Panc1 (cell line): ENCODE measurements around the gene MMAB. TPM values are rescaled to one million over a fixed set of nuclear protein-coding genes. Genes with fewer than 3 reads are reported as not detected.

Experiments used
- ATAC-seq: fragments of 200-7000 bp; cut with Tn5 transposase; 2 replicates; pipeline ENCODE4 v1.9.1; 2020; ENCODE audit warnings: mild to moderate bottlenecking, moderate library complexity
- BruUV-seq: library from RNA; stranded (reverse); fragments of 400-500 nt; replicated peaks from 2 replicates; lab custom pipeline; 2021; lab: Mats Ljungman, UMichigan
- CTCF ChIA-PET: fragments of 300-600 bp; sonication (Branson Sonifier 250); formaldehyde crosslinking; loops from one replicate; lab custom pipeline; 2022; ENCODE audit warnings: antibody characterized with exemption; lab: Charles Lee
- POLR2A ChIA-PET: fragments of 300-600 bp; sonication (Branson Sonifier 250); formaldehyde crosslinking; loops from one replicate; lab custom pipeline; 2022; ENCODE audit warnings: antibody characterized with exemption; lab: Charles Lee
- DNase-seq: peaks from one replicate; pipeline ENCODE4 v3.0.0-alpha.2; 2010; ENCODE audit warnings: low read depth, low spot score
- H3K27ac ChIP-seq: 2 replicates; pipeline ENCODE4 v1.5.1; 2011; ENCODE audit warnings: mild to moderate bottlenecking, low read length, inconsistent platforms
- H3K27me3 ChIP-seq: fragments of 200-500 bp; sonication (Bioruptor generic); 2 replicates; pipeline ENCODE4 v1.6.0; 2014; ENCODE audit warnings: low read length, inconsistent platforms; ENCODE audit not compliant: control insufficient read depth, insufficient read depth
- H3K36me3 ChIP-seq: fragments of 200-500 bp; sonication (Bioruptor generic); 2 replicates; pipeline ENCODE4 v1.5.1; 2014; ENCODE audit warnings: inconsistent platforms, mild to moderate bottlenecking, low read length, moderate library complexity; ENCODE audit not compliant: control insufficient read depth, insufficient read depth
- H3K4me1 ChIP-seq: 2 replicates; pipeline ENCODE4 v1.5.1; 2011; ENCODE audit warnings: inconsistent platforms, mild to moderate bottlenecking, low read length, moderate library complexity; ENCODE audit not compliant: control insufficient read depth, insufficient read depth
- H3K4me3 ChIP-seq, 2 experiments: 2 replicates each; pipeline ENCODE4 v1.5.1; 2011 to 2012; ENCODE audit warnings: low read depth in 2 of 2, low read length in 2 of 2, mild to moderate bottlenecking in 2 of 2, inconsistent platforms in 1 of 2, moderate library complexity in 1 of 2
- H3K9me3 ChIP-seq: fragments of 200-500 bp; sonication (Bioruptor generic); 2 replicates; pipeline ENCODE4 v1.5.1; 2014; ENCODE audit warnings: low read depth, mild to moderate bottlenecking, inconsistent platforms, low read length, moderate library complexity; ENCODE audit not compliant: control insufficient read depth, insufficient read depth
- CTCF ChIP-seq: fragments of 450-650 bp; IDR thresholded peaks from 2 replicates; pipeline ENCODE4 v1.5.1; 2017; ENCODE audit warnings: mild to moderate bottlenecking
- POLR2AphosphoS5 ChIP-seq: IDR thresholded peaks from 2 replicates; pipeline ENCODE4 v1.6.1; 2012; ENCODE audit warnings: mild to moderate bottlenecking, low read depth, low read length, moderate library complexity
- REST ChIP-seq, 2 experiments: IDR thresholded peaks; 2 replicates each; pipeline ENCODE4 v1.6.1; 2011 to 2012; ENCODE audit warnings: low read depth in 2 of 2, control low read depth in 1 of 2, low read length in 1 of 2, mild to moderate bottlenecking in 1 of 2, moderate library complexity in 1 of 2; ENCODE audit not compliant: insufficient read depth in 1 of 2
- SIN3A ChIP-seq: IDR thresholded peaks from 2 replicates; pipeline ENCODE4 v1.6.1; 2012; ENCODE audit warnings: low read depth, mild to moderate bottlenecking, low read length, moderate library complexity, borderline replicate concordance; ENCODE audit not compliant: insufficient read depth
- TCF7L2 ChIP-seq: IDR thresholded peaks from 2 replicates; pipeline ENCODE4 v1.6.1; 2011; ENCODE audit warnings: mild to moderate bottlenecking, low read depth, low read length, inconsistent platforms
- in situ Hi-C: cut with HindIII; loops from 2 replicates; pipeline ENCODE4 v1.10.0; 2016; ENCODE audit warnings: low sequenced_read_pairs, low pct_unique_long_range_greater_than_20kb
- intact Hi-C: fragments of 100-400 bp; cut with micrococcal nuclease; formaldehyde crosslinking; loops from one replicate; pipeline ENCODE4 v1.10.0; 2022; ENCODE audit not compliant: unreplicated experiment
- total RNA-seq: library from RNA; stranded (reverse); gene quantifications from one replicate; pipeline ENCODE4 v1.2.1, GENCODE V29; 2021; ENCODE audit not compliant: unreplicated experiment

MMAB gene
- total RNA-seq, 1 experiment from 2014 or later, result 58.6 TPM

GRCh38 chr12:109589691-109590245 is 16.5 kb upstream of the MMAB start:
- Histone ChIP-seq H3K9me3 (no peaks in the 10 kb centered on the region), H3K36me3 (no peaks in the 10 kb centered on the region), H3K27ac (no peak overlapping the region), H3K4me1 (no peaks in the 10 kb centered on the region), H3K4me3 (no peak overlapping the region), H3K27me3 (no peaks in the 10 kb centered on the region)
- in situ Hi-C loops, result no loop called here
- POLR2A ChIA-PET, result no interaction called here
- BruUV-seq, result no TSS peak
- ATAC-seq (no peak), DNase-seq (no peak)
- intact Hi-C loops, result loop anchor here (10.0 kb wide), 1 partner anchor 125 kb away; the partner anchor contains the start of gene FAM222A
- no peak for TF ChIP-seq TCF7L2
- TF ChIP-seq REST (IDR thresholded peaks at IDR 0.05; ENCODE audit: insufficient read depth in 1 of 2, low read depth in 2 of 2, low read length in 1 of 2), result no peak
- TF ChIP-seq CTCF, result no peak
- TF ChIP-seq POLR2AphosphoS5, result no peak
- TF ChIP-seq SIN3A, result no peak
- CTCF ChIA-PET, result interaction anchor here (0.6 kb wide), 1 partner anchor 262 kb away, joined by 9 read pairs; no protein-coding TSS in a partner anchor

GRCh38 chr12:109589240-109589590 is 15.9 kb upstream of the MMAB start:
- no TSS peak for BruUV-seq
- H3K27ac ChIP-seq, result no peak overlapping the region
- ChIA-PET POLR2A (no interaction called here), CTCF (no interaction called here)
- DNase-seq (no peak), ATAC-seq (no peak)
- no peaks in the 10 kb centered on the region for H3K4me1 ChIP-seq
- no peak overlapping the region for H3K4me3 ChIP-seq
- in situ Hi-C loops, result no loop called here
- intact Hi-C loops, result no loop called here
- no peaks in the 10 kb centered on the region for H3K27me3 ChIP-seq
- TF ChIP-seq CTCF, result no peak
- no peak for TF ChIP-seq SIN3A
- TF ChIP-seq TCF7L2, result no peak
- no peak for TF ChIP-seq REST (IDR thresholded peaks at IDR 0.05; ENCODE audit: insufficient read depth in 1 of 2, low read depth in 2 of 2, low read length in 1 of 2)
- no peak for TF ChIP-seq POLR2AphosphoS5
- H3K36me3 ChIP-seq, result no peaks in the 10 kb centered on the region
- H3K9me3 ChIP-seq, result no peaks in the 10 kb centered on the region
